Neutrophil (primary cell): ENCODE data around the gene MYL2.

Experiments used
- H3K27ac ChIP-seq: fragments of 200-600 bp; sonication (generic); 2 replicates; pipeline ENCODE4 v1.5.1; 2016; ENCODE audit warnings: mild to moderate bottlenecking, moderate library complexity
- H3K27me3 ChIP-seq: fragments of 200-600 bp; sonication (generic); 2 replicates; pipeline ENCODE4 v1.6.0; 2016; ENCODE audit warnings: mild to moderate bottlenecking
- H3K36me3 ChIP-seq: fragments of 200-600 bp; sonication (generic); 2 replicates; pipeline ENCODE4 v1.5.1; 2017
- H3K4me1 ChIP-seq, 2 experiments: fragments of 200-600 bp in 1 of 2; sonication (generic) in 1 of 2; 1 replicate in 1 of 2; 2 replicates in 1 of 2; pipeline versions ENCODE4 v1.5.1 to v1.6.1; 2013 to 2016; ENCODE audit warnings: low read depth in 1 of 2, low read length in 1 of 2, mild to moderate bottlenecking in 1 of 2, moderate library complexity in 1 of 2; ENCODE audit not compliant: control insufficient read depth in 1 of 2, insufficient read depth in 1 of 2
- H3K4me3 ChIP-seq, 2 experiments: fragments of 200-600 bp in 1 of 2; sonication (generic) in 1 of 2; 1 replicate in 1 of 2; 2 replicates in 1 of 2; pipeline ENCODE4 v1.5.1; 2013 to 2016; ENCODE audit warnings: low read depth in 1 of 2, low read length in 1 of 2, mild to moderate bottlenecking in 1 of 2, moderate library complexity in 1 of 2
- H3K9me3 ChIP-seq: fragments of 200-600 bp; sonication (generic); 2 replicates; pipeline ENCODE4 v1.5.1; 2016
- CTCF ChIP-seq: fragments of 200-600 bp; sonication (generic); IDR thresholded peaks from 2 replicates; pipeline ENCODE4 v1.5.1; 2016; ENCODE audit warnings: antibody characterized with exemption

MYL2 gene

GRCh38 chr12:110934093-110934852 lies 13.9 kb upstream of the MYL2 start:
- H3K4me3 ChIP-seq = no peak overlapping the region
- no peaks in the 10 kb centered on the region for H3K36me3 ChIP-seq
- H3K27me3 ChIP-seq = peaks cover 13% of the 10 kb centered on the region
- no peaks in the 10 kb centered on the region for H3K9me3 ChIP-seq
- H3K4me1 ChIP-seq = peaks cover 0 to 6% of the 10 kb centered on the region in 2 experiments
- TF ChIP-seq CTCF = no peak
- H3K27ac ChIP-seq = no peak overlapping the region

- no peak for TF ChIP-seq CTCF
- Histone ChIP-seq H3K9me3 (no peaks in the 10 kb centered on the region), H3K27ac (no peak overlapping the region)
These were observed 13.1 kb upstream of the MYL2 start for GRCh38 chr12:110933326-110933974.

GRCh38 chr12:110932046-110932445 lies 11.7 kb upstream of the MYL2 start:
- H3K27me3 ChIP-seq = peaks cover 13% of the 10 kb centered on the region
- H3K4me1 ChIP-seq = peaks cover 0 to 3% of the 10 kb centered on the region in 2 experiments
- no peaks in the 10 kb centered on the region for H3K9me3 ChIP-seq
- H3K36me3 ChIP-seq = no peaks in the 10 kb centered on the region
- H3K4me3 ChIP-seq = no peak overlapping the region
- H3K27ac ChIP-seq = no peak overlapping the region
- no peak for TF ChIP-seq CTCF

More at GRCh38 chr12:110933326-110933974, 13.1 kb upstream of the MYL2 start:
- H3K27me3 ChIP-seq = peaks cover 13% of the 10 kb centered on the region
- H3K36me3 ChIP-seq = no peaks in the 10 kb centered on the region
- peaks cover 0 to 6% of the 10 kb centered on the region in 2 experiments for H3K4me1 ChIP-seq
- H3K4me3 ChIP-seq = no peak overlapping the region

GRCh38 chr12:110931315-110931728 lies 10.9 kb upstream of the MYL2 start:
- H3K4me1 ChIP-seq = no peaks in the 10 kb centered on the region
- H3K36me3 ChIP-seq = no peaks in the 10 kb centered on the region
- peaks cover 7% of the 10 kb centered on the region for H3K27me3 ChIP-seq
- no peak overlapping the region for H3K27ac ChIP-seq
- no peaks in the 10 kb centered on the region for H3K9me3 ChIP-seq
- no peak overlapping the region for H3K4me3 ChIP-seq
- TF ChIP-seq CTCF = no peak

- Histone ChIP-seq H3K27ac (no peak overlapping the region), H3K4me3 (no peak overlapping the region), H3K9me3 (no peaks in the 10 kb centered on the region), H3K4me1 (no peaks in the 10 kb centered on the region), H3K36me3 (no peaks in the 10 kb centered on the region), H3K27me3 (peaks cover under 1% of the 10 kb centered on the region)
- TF ChIP-seq CTCF = no peak
These were observed 10.3 kb upstream of the MYL2 start for GRCh38 chr12:110930348-110931314.
